Endodermal cell (in vitro differentiated cells): ENCODE measurements around the gene SLC7A11. TPM values are rescaled to one million over a fixed set of nuclear protein-coding genes. Genes with fewer than 3 reads are reported as not detected.
A peak's percentile ranks its signal among the peaks of the same experiment; 100 is the strongest.

Source experiments
- DNase-seq: peaks from one replicate; pipeline ENCODE4 v3.0.0-alpha.2; 2017
- H3K27ac ChIP-seq: 2 replicates; pipeline ENCODE4 v1.5.1; 2013; ENCODE audit warnings: mild to moderate bottlenecking, low read depth, low read length, moderate library complexity
- H3K27me3 ChIP-seq: 2 replicates; pipeline ENCODE4 v1.6.1; 2013; ENCODE audit warnings: mild to moderate bottlenecking, low read length, moderate library complexity; ENCODE audit not compliant: insufficient read depth, control insufficient read depth, poor library complexity, severe bottlenecking
- H3K36me3 ChIP-seq: 2 replicates; pipeline ENCODE4 v1.7.0; 2013; ENCODE audit warnings: mild to moderate bottlenecking, low read length, moderate library complexity; ENCODE audit not compliant: control insufficient read depth, insufficient read depth
- H3K4me1 ChIP-seq: one replicate; pipeline ENCODE4 v1.7.0; 2013; ENCODE audit warnings: low read length; ENCODE audit not compliant: control insufficient read depth, insufficient read depth
- H3K4me3 ChIP-seq: 2 replicates; pipeline ENCODE4 v1.5.1; 2013; ENCODE audit warnings: mild to moderate bottlenecking, low read length, moderate library complexity
- H3K9ac ChIP-seq: 2 replicates; pipeline ENCODE4 v1.6.1; 2013; ENCODE audit warnings: mild to moderate bottlenecking, low read length, moderate library complexity; ENCODE audit not compliant: poor library complexity, severe bottlenecking; ENCODE audit errors: extremely low read depth
- H3K9me3 ChIP-seq: 2 replicates; pipeline ENCODE4 v1.6.1; 2013; ENCODE audit warnings: mild to moderate bottlenecking, low read length, moderate library complexity; ENCODE audit not compliant: control insufficient read depth
- H3K27ac Mint-ChIP-seq: 2 replicates; pipeline ENCODE4 v1.8.0; 2020; ENCODE audit warnings: mixed read lengths
- H3K27me3 Mint-ChIP-seq: 2 replicates; pipeline ENCODE4 v1.8.0; 2021; ENCODE audit warnings: mild to moderate bottlenecking, mixed read lengths; ENCODE audit not compliant: insufficient read depth
- H3K36me3 Mint-ChIP-seq: 2 replicates; pipeline ENCODE4 v1.8.0; 2020; ENCODE audit warnings: low read depth, mixed read lengths
- H3K4me1 Mint-ChIP-seq: 2 replicates; pipeline ENCODE4 v1.8.0; 2020; ENCODE audit warnings: mixed read lengths
- H3K4me3 Mint-ChIP-seq: 2 replicates; pipeline ENCODE4 v1.8.0; 2020; ENCODE audit warnings: mild to moderate bottlenecking, moderate library complexity, mixed read lengths
- H3K9me3 Mint-ChIP-seq: 2 replicates; pipeline ENCODE4 v1.8.0; 2020; ENCODE audit warnings: mild to moderate bottlenecking, mixed read lengths
- WGBS, 2 experiments: methylation state at CpG; one replicate each; pipeline versions ENCODE4 v1.1.5 to v1.1.7; 2013; ENCODE audit warnings: missing lambda C conversion rate in 2 of 2, mixed read lengths in 1 of 2; ENCODE audit not compliant: insufficient coverage in 1 of 2, insufficient read length in 1 of 2; 5-methylcytosine and 5-hydroxymethylcytosine counted together
- total RNA-seq, 2 donors: library from RNA; stranded (reverse); fragmentation: NEBNext Ultra II Directional in 1 of 2; extraction: Animal tissue kit (Norgen Biotek cat#: 25700) in 1 of 2; gene quantifications; 2 replicates in 1 of 2; 3 replicates in 1 of 2; pipeline ENCODE4 v1.2.1, GENCODE V29; 2021
- TF ChIP-seq, protein P1 (sequence below): fragments of 200-600 bp; sonication (generic); conservative IDR thresholded peaks from 2 replicates; pipeline ENCODE4 v1.5.0; 2021; ENCODE audit warnings: antibody characterized with exemption, mild to moderate bottlenecking

SLC7A11 gene
- total RNA-seq, 2 donors from 2014 or later = 4.6 to 5.4 TPM

DNA sequence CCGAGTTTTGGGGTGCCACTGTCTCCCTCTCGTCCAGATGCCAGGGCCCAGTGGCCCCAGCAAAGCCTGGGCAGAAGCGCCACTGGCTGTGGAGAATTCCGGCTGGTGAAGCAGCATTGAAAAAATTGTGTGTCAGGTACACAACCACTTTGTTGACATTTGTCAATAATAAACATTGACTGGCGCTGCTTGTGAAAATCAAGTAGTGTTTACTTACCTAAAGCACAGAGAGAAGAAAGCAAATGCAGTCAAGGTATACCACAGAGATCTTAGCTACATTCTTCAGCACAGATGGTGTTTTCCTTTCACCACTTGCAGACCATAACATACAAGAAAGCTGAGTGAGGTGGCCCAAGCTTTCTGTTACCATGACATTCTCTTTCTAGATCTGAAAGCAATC, 14.5 kb upstream of the SLC7A11 start:
- Mint-ChIP-seq H3K4me3 (no peak overlapping the region), H3K27ac (no peak overlapping the region), H3K36me3 (no peaks in the 10 kb centered on the region), H3K4me1 (peaks cover 9% of the 10 kb centered on the region), H3K27me3 (no peaks in the 10 kb centered on the region), H3K9me3 (no peaks in the 10 kb centered on the region)
- no peaks in the 10 kb centered on the region for H3K36me3 ChIP-seq
- H3K9me3 ChIP-seq = no peaks in the 10 kb centered on the region
- no peak overlapping the region for H3K4me3 ChIP-seq
- no peaks in the 10 kb centered on the region for H3K4me1 ChIP-seq
- H3K27ac ChIP-seq = no peak overlapping the region
- no peak for DNase-seq
- 92 to 96% methylated on average over 3 to 5 of the region's 5 CpGs for WGBS, 2 experiments
- no peaks in the 10 kb centered on the region for H3K27me3 ChIP-seq
- TF ChIP-seq, protein P1, sequence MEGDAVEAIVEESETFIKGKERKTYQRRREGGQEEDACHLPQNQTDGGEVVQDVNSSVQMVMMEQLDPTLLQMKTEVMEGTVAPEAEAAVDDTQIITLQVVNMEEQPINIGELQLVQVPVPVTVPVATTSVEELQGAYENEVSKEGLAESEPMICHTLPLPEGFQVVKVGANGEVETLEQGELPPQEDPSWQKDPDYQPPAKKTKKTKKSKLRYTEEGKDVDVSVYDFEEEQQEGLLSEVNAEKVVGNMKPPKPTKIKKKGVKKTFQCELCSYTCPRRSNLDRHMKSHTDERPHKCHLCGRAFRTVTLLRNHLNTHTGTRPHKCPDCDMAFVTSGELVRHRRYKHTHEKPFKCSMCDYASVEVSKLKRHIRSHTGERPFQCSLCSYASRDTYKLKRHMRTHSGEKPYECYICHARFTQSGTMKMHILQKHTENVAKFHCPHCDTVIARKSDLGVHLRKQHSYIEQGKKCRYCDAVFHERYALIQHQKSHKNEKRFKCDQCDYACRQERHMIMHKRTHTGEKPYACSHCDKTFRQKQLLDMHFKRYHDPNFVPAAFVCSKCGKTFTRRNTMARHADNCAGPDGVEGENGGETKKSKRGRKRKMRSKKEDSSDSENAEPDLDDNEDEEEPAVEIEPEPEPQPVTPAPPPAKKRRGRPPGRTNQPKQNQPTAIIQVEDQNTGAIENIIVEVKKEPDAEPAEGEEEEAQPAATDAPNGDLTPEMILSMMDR = no peak
- no peak overlapping the region for H3K9ac ChIP-seq

- Histone ChIP-seq H3K9ac (no peak overlapping the region), H3K4me1 (no peaks in the 10 kb centered on the region), H3K9me3 (no peaks in the 10 kb centered on the region), H3K27me3 (no peaks in the 10 kb centered on the region), H3K4me3 (no peak overlapping the region), H3K27ac (no peak overlapping the region), H3K36me3 (no peaks in the 10 kb centered on the region)
- H3K36me3 Mint-ChIP-seq = no peaks in the 10 kb centered on the region
- no peaks in the 10 kb centered on the region for H3K9me3 Mint-ChIP-seq
- TF ChIP-seq, protein P1 = no peak
- H3K4me3 Mint-ChIP-seq = no peak overlapping the region
- H3K4me1 Mint-ChIP-seq = peaks cover 9% of the 10 kb centered on the region
- no peaks in the 10 kb centered on the region for H3K27me3 Mint-ChIP-seq
- whole genome bisulfite sequencing, 2 experiments = 93 to 100% methylated on average over 4 to 9 of the region's 9 CpGs
- H3K27ac Mint-ChIP-seq = no peak overlapping the region
- peak; percentile 52 for DNase-seq
Observed at GRCh38 chr4:138255917-138256597, 13.9 kb upstream of the SLC7A11 start.

DNA sequence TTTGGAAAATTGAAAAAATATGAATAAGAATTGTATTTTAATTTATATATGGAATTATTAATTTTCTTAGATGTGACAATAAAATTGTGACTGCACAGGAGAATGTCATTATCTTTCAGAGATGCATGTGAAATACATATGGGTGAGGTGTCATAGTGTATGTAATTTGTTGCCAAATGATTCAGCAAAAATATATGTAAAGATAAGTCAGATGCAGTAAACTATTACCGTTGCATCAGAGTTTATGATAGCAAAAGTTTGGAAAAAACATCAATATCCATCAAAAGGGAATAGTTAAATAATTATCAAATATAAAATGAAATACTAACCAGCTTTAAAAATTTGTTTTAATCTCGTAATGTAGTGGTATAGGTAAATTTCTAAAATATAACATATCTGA, 10.4 kb upstream of the SLC7A11 start:
- DNase-seq = no peak
- Histone ChIP-seq H3K9me3 (no peaks in the 10 kb centered on the region), H3K4me1 (no peaks in the 10 kb centered on the region), H3K27me3 (no peaks in the 10 kb centered on the region), H3K27ac (no peak overlapping the region), H3K9ac (no peak overlapping the region), H3K36me3 (no peaks in the 10 kb centered on the region), H3K4me3 (no peak overlapping the region)
- peaks cover 3% of the 10 kb centered on the region for H3K4me1 Mint-ChIP-seq
- no peaks in the 10 kb centered on the region for H3K9me3 Mint-ChIP-seq
- no CpG with 5 or more reads among the region's 2 CpGs for WGBS, 2 experiments
- TF ChIP-seq, protein P1 = no peak
- H3K36me3 Mint-ChIP-seq = no peaks in the 10 kb centered on the region
- no peak overlapping the region for H3K4me3 Mint-ChIP-seq
- no peaks in the 10 kb centered on the region for H3K27me3 Mint-ChIP-seq
- no peak overlapping the region for H3K27ac Mint-ChIP-seq
